Aorta (tissue), 5 donors: ENCODE data around the gene B4GALT1. TPM values are rescaled to one million over a fixed set of nuclear protein-coding genes. Genes with fewer than 3 reads are reported as not detected.

ENCODE experiments used
- ATAC-seq: fragments of 200-7000 bp; cut with Tn5 transposase; one replicate; pipeline ENCODE4 v1.9.1; 2022; ENCODE audit warnings: moderate library complexity; ENCODE audit not compliant: low FRiP score
- DNase-seq, 2 donors: peaks; one replicate each; pipeline ENCODE4 v3.0.0-alpha.2; 2020
- H3K27ac ChIP-seq, 2 donors: one replicate each; pipeline ENCODE4 v1.5.1; 2013; ENCODE audit warnings: low read length in 2 of 2, mild to moderate bottlenecking in 2 of 2, moderate library complexity in 2 of 2, control low read depth in 1 of 2, inconsistent platforms in 1 of 2, low read depth in 1 of 2
- H3K27me3 ChIP-seq, 2 donors: one replicate each; pipeline ENCODE4 v1.6.1; 2013; ENCODE audit warnings: control low read depth in 1 of 2, low read length in 1 of 2, mild to moderate bottlenecking in 1 of 2, moderate library complexity in 1 of 2; ENCODE audit not compliant: insufficient read depth in 2 of 2, control insufficient read depth in 1 of 2
- H3K36me3 ChIP-seq, 2 donors: one replicate each; pipeline ENCODE4 v1.6.1; 2013; ENCODE audit warnings: control low read depth in 1 of 2, low read length in 1 of 2, mild to moderate bottlenecking in 1 of 2; ENCODE audit not compliant: insufficient read depth in 2 of 2, control insufficient read depth in 1 of 2
- H3K4me1 ChIP-seq, 2 donors: one replicate each; pipeline ENCODE4 v1.6.1; 2013; ENCODE audit warnings: low read length in 2 of 2, control low read depth in 1 of 2, mild to moderate bottlenecking in 1 of 2, moderate library complexity in 1 of 2; ENCODE audit not compliant: insufficient read depth in 2 of 2, control insufficient read depth in 1 of 2
- H3K4me3 ChIP-seq, 2 donors: one replicate each; pipeline ENCODE4 v1.5.1; 2013; ENCODE audit warnings: low read length in 2 of 2, control low read depth in 1 of 2, mild to moderate bottlenecking in 1 of 2
- H3K9me3 ChIP-seq: one replicate; pipeline ENCODE4 v1.6.1; 2013; ENCODE audit warnings: mild to moderate bottlenecking, low read length; ENCODE audit not compliant: control insufficient read depth
- WGBS, 2 donors: extraction: QIAGEN DNeasy Blood & Tissue Kit; methylation state at CpG; one replicate each; pipeline ENCODE4 v1.1.7; 2013; 5-methylcytosine and 5-hydroxymethylcytosine counted together
- intact Hi-C, 2 donors: fragments of 100-400 bp; cut with DNase I; formaldehyde crosslinking; loops; one replicate each; pipeline versions ENCODE4 v1.14.2 to v1.15.0; 2022
- polyA plus RNA-seq, 2 donors: library from polyadenylated mRNA; stranded (reverse); fragments of 200-250 nt; gene quantifications; one replicate each; pipeline ENCODE4 v1.2.3, GENCODE V29; 2013
- total RNA-seq, 2 donors: library from RNA; stranded (reverse); fragmentation: NEBNext Ultra II Directional; extraction: Animal tissue kit (Norgen Biotek cat#: 25700); gene quantifications; one replicate each; pipeline ENCODE4 v1.2.1, GENCODE V29; 2021
- donor health status: healthy with polysubstance abuse.
- donor health status: Bipolar disorder and iron deficiency.
- donor health status: DM: no; HTN: no; CAD: no.
- donor health status: DM: no; HTN: no; CAD: no.
- donor health status: DM: yes; HTN: yes; CAD: no.

B4GALT1 gene
- total and polyA plus RNA-seq, 4 donors, result 15.2 to 95.6 (median 55.2) TPM

DNA sequence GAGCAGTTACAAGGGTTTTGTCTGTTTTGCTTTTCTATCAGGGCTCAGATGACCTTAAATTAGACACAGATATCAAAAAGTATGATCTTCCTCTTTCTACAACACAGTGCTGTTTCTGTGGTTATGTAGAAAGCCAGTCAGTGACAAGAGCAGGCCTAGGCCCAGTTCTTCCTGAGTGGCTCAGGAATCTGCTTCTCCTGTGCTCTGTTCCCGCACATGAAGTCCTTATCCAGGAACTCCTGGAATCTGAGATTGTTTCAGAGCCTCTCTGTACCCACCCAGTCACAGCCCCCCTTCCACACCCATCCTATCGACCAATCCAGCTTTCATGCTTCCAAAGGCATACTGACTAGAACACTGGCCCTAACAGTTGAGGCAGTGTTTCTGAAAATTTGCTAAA lies 50.3 kb downstream of the B4GALT1 start:
- H3K27ac ChIP-seq, result no peak overlapping the region
- no peak for ATAC-seq
- H3K9me3 ChIP-seq, result no peaks in the 10 kb centered on the region
- H3K36me3 ChIP-seq, result peaks cover 3 to 13% of the 10 kb centered on the region in 2 donors
- WGBS, 2 donors, result 28 to 44% methylated on average over 2 of the region's 2 CpGs
- DNase-seq, result peak in 1 of 2 donors; percentile 38
- no peaks in the 10 kb centered on the region for H3K27me3 ChIP-seq
- H3K4me1 ChIP-seq, result peaks cover 0 to 1% of the 10 kb centered on the region in 2 donors
- intact Hi-C loops, result no loop called here
- no peak overlapping the region for H3K4me3 ChIP-seq

DNA sequence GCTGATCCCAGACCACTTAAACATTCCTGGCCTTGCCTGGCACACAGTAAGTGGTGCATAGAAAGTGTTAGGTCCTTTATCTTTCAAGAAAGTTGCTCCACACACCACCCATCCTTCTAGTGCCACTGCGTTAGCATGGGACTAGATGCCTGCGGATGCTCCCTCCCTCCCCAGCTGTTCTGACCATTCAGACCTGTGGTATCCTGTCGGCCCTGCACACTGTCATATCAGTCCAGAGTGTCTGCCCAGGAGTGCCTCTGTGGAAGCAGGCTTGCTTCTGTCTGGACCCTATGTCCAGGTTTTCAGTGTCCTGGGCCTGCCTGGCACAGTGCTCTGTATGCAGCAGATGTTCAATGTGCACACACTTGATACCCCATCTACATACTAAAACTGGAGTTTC lies 52.4 kb downstream of the B4GALT1 start:
- Histone ChIP-seq H3K4me1 (no peaks in the 10 kb centered on the region), H3K27ac (no peak overlapping the region), H3K4me3 (no peak overlapping the region), H3K9me3 (no peaks in the 10 kb centered on the region), H3K27me3 (no peaks in the 10 kb centered on the region), H3K36me3 (peaks cover 3 to 11% of the 10 kb centered on the region in 2 donors)
- no peak for ATAC-seq
- 90 to 91% methylated on average over 3 of the region's 3 CpGs for WGBS, 2 donors
- no peak for DNase-seq
- intact Hi-C loops, result no loop called here

DNA sequence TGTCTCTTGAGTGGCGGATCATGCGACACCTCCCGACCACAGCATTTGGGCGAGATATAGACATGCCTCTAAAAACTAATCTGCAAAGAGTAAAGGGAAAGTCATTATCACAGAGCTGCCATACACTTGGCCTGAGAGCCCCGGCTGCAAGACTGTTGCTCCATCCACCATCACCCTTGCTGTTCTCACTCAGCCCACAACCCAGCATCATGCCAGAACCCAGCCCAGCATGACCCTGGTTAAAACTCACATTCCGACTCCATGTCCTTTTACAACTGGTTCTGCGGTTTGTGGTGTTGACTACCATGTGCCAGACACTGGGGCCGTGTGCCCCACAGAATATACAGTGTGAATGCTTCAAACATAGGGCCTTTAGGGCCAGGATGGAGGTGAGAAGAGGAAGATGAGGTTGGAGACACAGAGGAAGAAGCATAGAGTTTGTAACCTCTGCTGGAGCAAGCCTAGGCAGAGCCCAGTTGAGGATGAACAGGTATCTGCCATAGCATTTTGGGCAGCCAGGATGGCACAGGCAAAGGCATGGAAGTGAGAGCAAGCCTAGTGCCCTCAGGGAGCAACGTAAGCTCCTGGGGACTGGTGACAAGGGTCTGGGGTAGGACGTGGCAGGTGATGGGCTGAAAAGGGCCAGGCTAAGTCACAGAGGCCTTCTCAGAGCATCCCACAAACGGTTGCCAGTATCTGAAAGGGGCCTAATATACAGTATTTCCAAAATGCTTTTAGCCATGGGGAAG lies 53.2 kb downstream of the B4GALT1 start:
- Histone ChIP-seq H3K27me3 (no peaks in the 10 kb centered on the region), H3K4me1 (no peaks in the 10 kb centered on the region), H3K36me3 (peaks cover 3 to 8% of the 10 kb centered on the region in 2 donors), H3K9me3 (no peaks in the 10 kb centered on the region), H3K27ac (no peak overlapping the region), H3K4me3 (no peak overlapping the region)
- DNase-seq (no peak), ATAC-seq (no peak)
- intact Hi-C loops, result no loop called here
- WGBS, 2 donors, result 90% methylated on average over 11 of the region's 11 CpGs

DNA sequence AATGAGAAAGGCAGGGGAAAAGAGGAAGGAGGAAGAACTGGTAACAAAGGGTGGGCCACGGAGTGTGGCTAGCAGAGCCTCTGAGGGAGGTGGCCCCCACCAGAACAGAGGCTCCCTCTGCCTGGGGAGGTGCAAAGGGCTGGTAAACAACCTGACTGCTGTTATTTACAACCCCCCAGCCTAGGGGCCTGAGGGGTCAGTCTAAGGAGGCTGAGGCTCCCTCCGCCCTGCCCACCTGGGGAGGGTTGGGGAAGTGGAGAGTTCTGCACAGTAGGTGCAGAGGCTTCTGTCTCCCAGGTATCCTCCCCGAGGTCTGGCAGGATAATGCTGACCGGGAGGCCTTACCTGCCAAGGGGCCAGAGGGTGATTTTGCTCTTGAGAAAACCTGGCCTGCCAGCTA lies 55.0 kb downstream of the B4GALT1 start:
- WGBS, 2 donors, result 66 to 75% methylated on average over 4 of the region's 4 CpGs
- DNase-seq (no peak), ATAC-seq (no peak)
- H3K27me3 ChIP-seq, result no peaks in the 10 kb centered on the region
- H3K4me3 ChIP-seq, result no peak overlapping the region
- H3K27ac ChIP-seq, result no peak overlapping the region
- no peaks in the 10 kb centered on the region for H3K4me1 ChIP-seq
- H3K9me3 ChIP-seq, result no peaks in the 10 kb centered on the region
- peaks cover 0 to 8% of the 10 kb centered on the region in 2 donors for H3K36me3 ChIP-seq
- intact Hi-C loops, result no loop called here

DNA sequence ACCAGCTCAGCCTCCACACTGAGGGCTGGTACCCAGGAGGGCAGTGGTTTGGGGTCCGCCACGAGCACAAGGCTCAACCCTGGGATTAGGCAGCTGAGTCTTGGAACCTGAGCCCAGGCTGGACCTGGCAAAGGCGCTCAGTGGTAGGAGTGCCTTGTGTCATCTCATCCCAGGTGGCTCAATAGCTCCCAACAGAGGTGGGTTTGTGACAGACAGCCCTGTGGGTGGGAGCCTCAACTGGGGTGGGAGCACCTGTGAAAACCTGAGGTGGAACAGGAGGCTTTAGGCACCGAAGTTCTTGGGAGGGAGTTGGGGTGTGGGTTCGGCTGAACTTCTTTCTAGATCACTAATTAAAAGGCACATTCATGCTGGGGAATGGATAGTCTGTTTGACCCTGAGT lies 55.5 kb downstream of the B4GALT1 start:
- 82 to 87% methylated on average over 5 of the region's 5 CpGs for WGBS, 2 donors
- DNase-seq, result no peak
- intact Hi-C loops, result no loop called here
- no peaks in the 10 kb centered on the region for H3K4me1 ChIP-seq
- H3K9me3 ChIP-seq, result no peaks in the 10 kb centered on the region
- H3K36me3 ChIP-seq, result peaks cover 0 to 8% of the 10 kb centered on the region in 2 donors
- no peaks in the 10 kb centered on the region for H3K27me3 ChIP-seq
- no peak overlapping the region for H3K4me3 ChIP-seq
- no peak for ATAC-seq
- no peak overlapping the region for H3K27ac ChIP-seq

DNA sequence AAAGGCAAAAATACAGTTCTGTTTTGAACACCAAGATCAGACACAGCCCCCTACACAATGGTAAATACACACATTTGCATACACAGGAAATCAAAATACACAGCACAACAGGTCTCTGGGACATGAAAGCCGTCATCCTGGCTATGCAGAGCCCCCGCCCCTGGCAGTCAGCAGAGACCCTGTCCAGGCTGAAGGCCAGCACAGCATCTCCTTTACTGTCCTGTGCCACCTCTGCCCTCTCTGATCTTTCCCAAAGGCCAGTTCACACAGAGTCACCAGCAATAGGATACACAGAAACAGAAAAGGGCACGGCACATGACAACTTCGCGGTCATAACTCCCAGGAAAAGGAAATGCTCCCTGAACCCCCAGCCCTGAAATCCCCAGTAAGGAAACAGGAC lies 56.5 kb downstream of the B4GALT1 start:
- Histone ChIP-seq H3K9me3 (no peaks in the 10 kb centered on the region), H3K4me1 (no peaks in the 10 kb centered on the region), H3K27ac (no peak overlapping the region), H3K36me3 (peaks cover 0 to 8% of the 10 kb centered on the region in 2 donors), H3K27me3 (no peaks in the 10 kb centered on the region), H3K4me3 (no peak overlapping the region)
- DNase-seq (no peak), ATAC-seq (no peak)
- intact Hi-C loops, result no loop called here
- 83 to 97% methylated on average over 5 of the region's 5 CpGs for WGBS, 2 donors

DNA sequence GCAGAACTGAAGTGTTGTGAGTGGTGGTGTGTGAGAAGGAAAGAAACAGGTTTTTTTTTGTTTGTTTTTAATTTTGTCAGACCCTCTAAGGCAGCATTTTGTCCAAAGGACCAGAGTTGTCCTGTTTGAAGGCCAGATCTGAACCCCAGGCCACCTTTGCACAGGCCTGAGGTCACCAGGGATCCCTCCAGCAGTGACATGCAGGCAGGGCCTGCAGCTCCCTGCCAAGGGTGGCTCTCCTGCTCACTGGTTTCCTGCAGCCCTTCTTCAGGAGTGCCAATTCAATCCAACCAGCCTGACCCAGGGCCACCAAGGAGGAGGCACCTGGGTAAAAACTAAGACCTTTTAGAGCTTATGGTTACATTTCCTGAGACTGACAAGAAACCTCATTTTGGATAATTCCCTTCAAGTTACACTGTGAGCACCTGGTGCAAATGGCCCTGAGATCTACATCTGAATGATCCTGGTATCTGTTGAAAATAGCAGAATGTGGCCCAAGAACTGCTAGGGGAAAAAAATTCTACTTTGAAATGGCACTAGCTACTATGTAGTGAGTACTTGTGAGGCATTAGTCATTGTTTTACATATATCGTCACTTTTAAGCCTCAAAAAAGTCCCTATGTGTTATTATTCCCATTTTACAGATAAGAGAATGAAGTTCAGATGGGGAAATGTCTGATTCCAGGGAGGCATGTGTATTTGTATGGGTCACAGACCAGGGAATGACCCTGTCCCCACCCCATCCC lies 57.1 kb downstream of the B4GALT1 start:
- Histone ChIP-seq H3K27me3 (no peaks in the 10 kb centered on the region), H3K9me3 (no peaks in the 10 kb centered on the region), H3K27ac (no peak overlapping the region), H3K4me1 (no peaks in the 10 kb centered on the region), H3K4me3 (no peak overlapping the region), H3K36me3 (peaks cover 0 to 8% of the 10 kb centered on the region in 2 donors)
- intact Hi-C loops, result no loop called here
- no peak for ATAC-seq
- DNase-seq, result no peak
- WGBS, 2 donors, result 26 to 32% methylated on average over 1 of the region's 1 CpG

DNA sequence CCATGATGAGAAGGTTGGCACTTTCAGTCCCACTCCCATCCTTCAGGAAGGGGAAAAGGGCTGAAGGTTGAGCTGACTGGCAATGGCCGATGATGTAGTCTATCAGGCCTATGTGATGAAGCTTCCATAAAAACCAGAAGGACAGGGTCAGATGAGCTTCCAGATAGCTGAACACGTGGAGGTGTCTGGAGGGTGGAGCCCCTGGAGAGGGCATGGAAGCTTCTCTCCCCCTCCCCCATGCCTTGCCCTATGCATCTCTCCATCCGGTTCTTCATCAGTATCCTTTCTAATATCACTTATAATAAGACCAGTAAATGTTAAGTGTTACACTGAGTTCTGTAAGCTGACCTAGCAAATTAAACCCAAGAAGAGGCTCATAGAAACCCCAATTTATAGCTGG lies 58.0 kb downstream of the B4GALT1 start:
- peaks cover 0 to 3% of the 10 kb centered on the region in 2 donors for H3K36me3 ChIP-seq
- no peak for ATAC-seq
- intact Hi-C loops, result no loop called here
- H3K27ac ChIP-seq, result no peak overlapping the region
- H3K27me3 ChIP-seq, result no peaks in the 10 kb centered on the region
- no peak overlapping the region for H3K4me3 ChIP-seq
- H3K9me3 ChIP-seq, result no peaks in the 10 kb centered on the region
- DNase-seq, result no peak
- WGBS, 2 donors, result 73 to 79% methylated on average over 3 of the region's 3 CpGs
- H3K4me1 ChIP-seq, result no peaks in the 10 kb centered on the region

DNA sequence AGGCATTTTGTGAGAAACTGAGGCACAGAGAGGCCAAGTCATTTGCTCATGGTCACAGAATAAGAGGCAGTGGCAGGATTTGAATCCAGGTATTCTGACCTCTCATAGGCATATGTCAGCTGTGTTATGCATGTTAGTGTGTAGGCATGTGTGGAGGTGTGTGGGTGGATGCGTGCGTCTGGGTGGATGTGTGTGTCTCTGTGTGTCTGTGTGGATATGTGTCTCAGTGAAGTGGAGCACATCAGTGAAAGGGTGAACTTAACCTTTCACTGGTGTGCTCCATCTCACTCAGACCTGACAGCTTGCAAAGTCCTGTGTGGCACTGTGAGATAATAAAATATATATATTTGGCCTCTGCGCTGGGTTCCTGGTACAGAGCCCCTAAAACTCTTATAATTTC lies 58.7 kb downstream of the B4GALT1 start:
- Histone ChIP-seq H3K36me3 (peaks cover 0 to 2% of the 10 kb centered on the region in 2 donors), H3K27ac (no peak overlapping the region), H3K4me3 (no peak overlapping the region), H3K4me1 (no peaks in the 10 kb centered on the region), H3K27me3 (no peaks in the 10 kb centered on the region), H3K9me3 (no peaks in the 10 kb centered on the region)
- ATAC-seq (no peak), DNase-seq (no peak)
- WGBS, 2 donors, result 92 to 93% methylated on average over 3 of the region's 3 CpGs
- intact Hi-C loops, result no loop called here
